ENCODE measurements around the gene USP49.

The USP49 gene

DNA sequence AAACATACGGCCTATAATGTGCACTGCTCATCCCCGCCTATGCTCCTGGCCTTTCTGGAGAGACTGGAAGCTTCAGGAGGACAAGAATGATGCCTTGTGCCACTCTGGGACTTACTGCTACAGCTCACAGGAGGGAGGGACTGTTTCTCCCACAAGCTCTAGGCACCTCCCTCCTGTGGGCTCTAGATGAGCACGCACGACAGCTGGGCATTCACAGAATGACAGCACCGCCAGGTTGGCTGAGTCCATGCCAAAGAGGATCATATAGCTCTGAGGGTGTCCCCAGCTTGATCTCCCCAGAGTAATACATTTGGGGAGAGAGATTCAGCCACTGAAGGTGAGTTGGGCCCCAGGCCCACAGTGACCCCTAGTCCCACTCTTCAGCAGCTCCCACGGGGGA, 137.9 kb downstream of the USP49 start:
- 98% methylated on average over 6 of the region's 6 CpGs for WGBS (ENCODE audit: insufficient coverage)
- no peak for DNase-seq
- Histone ChIP-seq H3K4me3 (ENCODE audit: control insufficient read depth in 1 of 7, extremely low read depth in 1 of 7, insufficient read depth in 4 of 7, low read depth in 2 of 7, low read length in 6 of 7) (no peak overlapping the region), H3K4me1 (ENCODE audit: control extremely low read depth in 1 of 4, control insufficient read depth in 4 of 4, insufficient read depth in 4 of 4, low read length in 3 of 4) (peaks cover 0 to 6% (median 2%) of the 10 kb centered on the region in 4 experiments), H3K36me3 (ENCODE audit: control insufficient read depth in 4 of 4, insufficient read depth in 4 of 4, low read length in 3 of 4) (no peaks in the 10 kb centered on the region), H3K27ac (ENCODE audit: insufficient read depth in 1 of 2, low read depth in 1 of 2, low read length in 2 of 2, poor library complexity in 1 of 2, severe bottlenecking in 2 of 2) (no peak overlapping the region), H3K9me3 (ENCODE audit: control extremely low read depth in 1 of 5, control insufficient read depth in 4 of 5, insufficient read depth in 2 of 5, low read depth in 1 of 5, low read length in 4 of 5) (no peaks in the 10 kb centered on the region), H3K27me3 (replicated peaks in 2 of 5; ENCODE audit: control insufficient read depth in 4 of 5, insufficient read depth in 5 of 5, low read length in 4 of 5) (peaks cover 0 to 4% (median 0%) of the 10 kb centered on the region in 5 experiments)
- POLR2A ChIA-PET: no interaction called here
- CTCF ChIA-PET: interaction anchor here (1.4 to 3.0 kb wide), 2 partner anchors 14 to 18 kb away, joined by 4 to 11 read pairs; no protein-coding TSS in a partner anchor

GRCh38 chr6:41756354-41756753, 138.8 kb downstream of the USP49 start:
- no peaks in the 10 kb centered on the region for H3K9me3 ChIP-seq (ENCODE audit: control extremely low read depth in 1 of 5, control insufficient read depth in 4 of 5, insufficient read depth in 2 of 5, low read depth in 1 of 5, low read length in 4 of 5)
- POLR2A ChIA-PET: interaction anchor here (0.7 kb wide), 1 partner anchor 166 kb away, joined by 3 read pairs; no protein-coding TSS in a partner anchor
- H3K36me3 ChIP-seq (ENCODE audit: control insufficient read depth in 4 of 4, insufficient read depth in 4 of 4, low read length in 3 of 4): no peaks in the 10 kb centered on the region
- no peak overlapping the region for H3K4me3 ChIP-seq (ENCODE audit: control insufficient read depth in 1 of 7, extremely low read depth in 1 of 7, insufficient read depth in 4 of 7, low read depth in 2 of 7, low read length in 6 of 7)
- CTCF ChIA-PET: interaction anchor here (1.0 to 3.0 kb wide), 4 partner anchors 13 to 51 kb away, joined by 4 to 11 read pairs (median 4); no protein-coding TSS in a partner anchor
- 46% methylated on average over 11 of the region's 13 CpGs for WGBS (ENCODE audit: insufficient coverage)
- DNase-seq: no peak
- peaks cover 0 to 6% (median 2%) of the 10 kb centered on the region in 4 experiments for H3K4me1 ChIP-seq (ENCODE audit: control extremely low read depth in 1 of 4, control insufficient read depth in 4 of 4, insufficient read depth in 4 of 4, low read length in 3 of 4)
- peaks cover 0 to 4% (median 0%) of the 10 kb centered on the region in 5 experiments for H3K27me3 ChIP-seq (replicated peaks in 2 of 5; ENCODE audit: control insufficient read depth in 4 of 5, insufficient read depth in 5 of 5, low read length in 4 of 5)
- no peak overlapping the region for H3K27ac ChIP-seq (ENCODE audit: insufficient read depth in 1 of 2, low read depth in 1 of 2, low read length in 2 of 2, poor library complexity in 1 of 2, severe bottlenecking in 2 of 2)

- ChIA-PET CTCF (interaction anchor here (1.0 to 3.0 kb wide), 4 partner anchors 12 to 50 kb away, joined by 4 to 11 read pairs (median 4); no protein-coding TSS in a partner anchor), POLR2A (interaction anchor here (0.7 kb wide), 1 partner anchor 166 kb away, joined by 3 read pairs; no protein-coding TSS in a partner anchor)
These were observed 139.3 kb downstream of the USP49 start for GRCh38 chr6:41755895-41756294.

DNA sequence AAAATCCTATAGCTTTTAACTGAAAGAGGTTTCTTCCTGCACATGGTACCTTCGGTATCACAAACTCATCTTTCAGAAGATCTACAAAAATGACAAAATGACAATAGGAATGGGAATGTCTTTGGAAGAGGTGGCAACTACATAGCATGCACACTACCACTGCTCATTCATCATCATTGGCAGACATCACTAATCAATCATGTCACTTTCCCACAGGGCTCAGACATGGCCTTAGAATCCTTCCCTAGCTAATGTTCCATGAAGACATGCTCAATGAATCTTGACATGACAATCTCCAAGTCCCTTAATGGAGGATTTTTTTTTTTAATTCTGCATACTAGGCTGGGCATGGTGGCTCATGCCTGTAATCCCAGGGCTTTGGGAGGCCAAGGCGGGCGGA, 144.8 kb downstream of the USP49 start:
- Histone ChIP-seq H3K27me3 (replicated peaks in 2 of 5; ENCODE audit: control insufficient read depth in 4 of 5, insufficient read depth in 5 of 5, low read length in 4 of 5) (peaks cover 0 to 4% (median 0%) of the 10 kb centered on the region in 5 experiments), H3K36me3 (ENCODE audit: control insufficient read depth in 4 of 4, insufficient read depth in 4 of 4, low read length in 3 of 4) (no peaks in the 10 kb centered on the region), H3K27ac (ENCODE audit: insufficient read depth in 1 of 2, low read depth in 1 of 2, low read length in 2 of 2, poor library complexity in 1 of 2, severe bottlenecking in 2 of 2) (no peak overlapping the region), H3K9me3 (ENCODE audit: control extremely low read depth in 1 of 5, control insufficient read depth in 4 of 5, insufficient read depth in 2 of 5, low read depth in 1 of 5, low read length in 4 of 5) (no peaks in the 10 kb centered on the region), H3K4me1 (ENCODE audit: control extremely low read depth in 1 of 4, control insufficient read depth in 4 of 4, insufficient read depth in 4 of 4, low read length in 3 of 4) (no peaks in the 10 kb centered on the region), H3K4me3 (ENCODE audit: control insufficient read depth in 1 of 7, extremely low read depth in 1 of 7, insufficient read depth in 4 of 7, low read depth in 2 of 7, low read length in 6 of 7) (no peak overlapping the region)
- CTCF ChIA-PET: interaction anchor here (0.9 to 2.0 kb wide), 2 partner anchors 9 to 24 kb away, joined by 3 to 9 read pairs; no protein-coding TSS in a partner anchor
- WGBS (ENCODE audit: insufficient coverage): 100% methylated on average over 1 of the region's 3 CpGs
- POLR2A ChIA-PET: no interaction called here
- no peak for DNase-seq

More at GRCh38 chr6:41755895-41756294, 139.3 kb downstream of the USP49 start:
- Histone ChIP-seq H3K27me3 (replicated peaks in 2 of 5; ENCODE audit: control insufficient read depth in 4 of 5, insufficient read depth in 5 of 5, low read length in 4 of 5) (peaks cover 0 to 4% (median 0%) of the 10 kb centered on the region in 5 experiments), H3K4me1 (ENCODE audit: control extremely low read depth in 1 of 4, control insufficient read depth in 4 of 4, insufficient read depth in 4 of 4, low read length in 3 of 4) (peaks cover 0 to 6% (median 2%) of the 10 kb centered on the region in 4 experiments), H3K27ac (ENCODE audit: insufficient read depth in 1 of 2, low read depth in 1 of 2, low read length in 2 of 2, poor library complexity in 1 of 2, severe bottlenecking in 2 of 2) (no peak overlapping the region), H3K9me3 (ENCODE audit: control extremely low read depth in 1 of 5, control insufficient read depth in 4 of 5, insufficient read depth in 2 of 5, low read depth in 1 of 5, low read length in 4 of 5) (no peaks in the 10 kb centered on the region), H3K36me3 (ENCODE audit: control insufficient read depth in 4 of 4, insufficient read depth in 4 of 4, low read length in 3 of 4) (no peaks in the 10 kb centered on the region), H3K4me3 (ENCODE audit: control insufficient read depth in 1 of 7, extremely low read depth in 1 of 7, insufficient read depth in 4 of 7, low read depth in 2 of 7, low read length in 6 of 7) (no peak overlapping the region)
- 94% methylated on average over 3 of the region's 4 CpGs for WGBS (ENCODE audit: insufficient coverage)
- DNase-seq: no peak

DNA sequence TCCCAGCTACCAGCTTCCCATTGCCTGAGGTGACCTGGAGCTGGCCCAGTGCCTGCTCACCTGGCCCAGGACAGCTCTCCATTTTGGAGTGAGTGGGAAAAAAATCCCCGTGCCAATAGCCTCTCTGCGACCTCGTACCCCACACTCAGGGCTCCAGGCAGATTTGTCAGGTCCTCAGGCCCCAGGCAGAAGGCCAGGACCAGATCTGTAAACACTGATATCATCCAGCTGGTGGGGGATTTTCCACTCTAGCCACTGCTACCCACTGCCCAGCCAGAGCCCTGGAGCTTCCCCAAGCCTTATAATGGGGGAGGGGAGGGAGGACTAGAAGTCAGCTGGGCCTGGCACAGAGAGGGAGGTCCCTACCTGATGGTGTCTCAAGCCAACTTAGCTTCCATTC, 146.6 kb downstream of the USP49 start:
- no peak for DNase-seq
- Histone ChIP-seq H3K4me3 (ENCODE audit: control insufficient read depth in 1 of 7, extremely low read depth in 1 of 7, insufficient read depth in 4 of 7, low read depth in 2 of 7, low read length in 6 of 7) (no peak overlapping the region), H3K9me3 (ENCODE audit: control extremely low read depth in 1 of 5, control insufficient read depth in 4 of 5, insufficient read depth in 2 of 5, low read depth in 1 of 5, low read length in 4 of 5) (no peaks in the 10 kb centered on the region), H3K36me3 (ENCODE audit: control insufficient read depth in 4 of 4, insufficient read depth in 4 of 4, low read length in 3 of 4) (no peaks in the 10 kb centered on the region), H3K4me1 (ENCODE audit: control extremely low read depth in 1 of 4, control insufficient read depth in 4 of 4, insufficient read depth in 4 of 4, low read length in 3 of 4) (no peaks in the 10 kb centered on the region), H3K27ac (ENCODE audit: insufficient read depth in 1 of 2, low read depth in 1 of 2, low read length in 2 of 2, poor library complexity in 1 of 2, severe bottlenecking in 2 of 2) (no peak overlapping the region), H3K27me3 (replicated peaks in 2 of 5; ENCODE audit: control insufficient read depth in 4 of 5, insufficient read depth in 5 of 5, low read length in 4 of 5) (no peaks in the 10 kb centered on the region)
- 100% methylated on average over 3 of the region's 3 CpGs for WGBS (ENCODE audit: insufficient coverage)
- POLR2A ChIA-PET: no interaction called here
- CTCF ChIA-PET: interaction anchor here (0.6 to 1.3 kb wide), 5 partner anchors 11 to 44 kb away, joined by 3 read pairs; no protein-coding TSS in a partner anchor

- 97% methylated on average over 6 of the region's 6 CpGs for WGBS (ENCODE audit: insufficient coverage)
- no peak overlapping the region for H3K27ac ChIP-seq (ENCODE audit: insufficient read depth in 1 of 2, low read depth in 1 of 2, low read length in 2 of 2, poor library complexity in 1 of 2, severe bottlenecking in 2 of 2)
- no peak for DNase-seq
- no peaks in the 10 kb centered on the region for H3K27me3 ChIP-seq (replicated peaks in 2 of 5; ENCODE audit: control insufficient read depth in 4 of 5, insufficient read depth in 5 of 5, low read length in 4 of 5)
- no peaks in the 10 kb centered on the region for H3K4me1 ChIP-seq (ENCODE audit: control extremely low read depth in 1 of 4, control insufficient read depth in 4 of 4, insufficient read depth in 4 of 4, low read length in 3 of 4)
- CTCF ChIA-PET: interaction anchor here (0.9 to 1.3 kb wide), 4 partner anchors 11 to 44 kb away, joined by 3 read pairs; no protein-coding TSS in a partner anchor
- H3K9me3 ChIP-seq (ENCODE audit: control extremely low read depth in 1 of 5, control insufficient read depth in 4 of 5, insufficient read depth in 2 of 5, low read depth in 1 of 5, low read length in 4 of 5): no peaks in the 10 kb centered on the region
- H3K36me3 ChIP-seq (ENCODE audit: control insufficient read depth in 4 of 4, insufficient read depth in 4 of 4, low read length in 3 of 4): no peaks in the 10 kb centered on the region
- POLR2A ChIA-PET: no interaction called here
- no peak overlapping the region for H3K4me3 ChIP-seq (ENCODE audit: control insufficient read depth in 1 of 7, extremely low read depth in 1 of 7, insufficient read depth in 4 of 7, low read depth in 2 of 7, low read length in 6 of 7)
These were observed 147.1 kb downstream of the USP49 start for GRCh38 chr6:41748102-41748477.

- ChIA-PET POLR2A (no interaction called here), CTCF (interaction anchor here (0.9 kb wide), 3 partner anchors 12 to 41 kb away, joined by 3 read pairs; no protein-coding TSS in a partner anchor)
- no peak within 1 kb of the TSS for H3K4me3 ChIP-seq (ENCODE audit: control insufficient read depth in 1 of 7, extremely low read depth in 1 of 7, insufficient read depth in 4 of 7, low read depth in 2 of 7, low read length in 6 of 7)
- H3K4me1 ChIP-seq (ENCODE audit: control extremely low read depth in 1 of 4, control insufficient read depth in 4 of 4, insufficient read depth in 4 of 4, low read length in 3 of 4): no peaks in the 10 kb centered on the region
- H3K9me3 ChIP-seq (ENCODE audit: control extremely low read depth in 1 of 5, control insufficient read depth in 4 of 5, insufficient read depth in 2 of 5, low read depth in 1 of 5, low read length in 4 of 5): no peaks in the 10 kb centered on the region
- no peak within 1 kb of the TSS for H3K27ac ChIP-seq (ENCODE audit: insufficient read depth in 1 of 2, low read depth in 1 of 2, low read length in 2 of 2, poor library complexity in 1 of 2, severe bottlenecking in 2 of 2)
- H3K36me3 ChIP-seq (ENCODE audit: control insufficient read depth in 4 of 4, insufficient read depth in 4 of 4, low read length in 3 of 4): no peaks in the 10 kb centered on the region
- 96% methylated on average over 14 of the region's 15 CpGs for WGBS (ENCODE audit: insufficient coverage)
- H3K27me3 ChIP-seq (replicated peaks in 2 of 5; ENCODE audit: control insufficient read depth in 4 of 5, insufficient read depth in 5 of 5, low read length in 4 of 5): no peaks in the 10 kb centered on the region
- DNase-seq: no peak
These were observed 147.7 kb downstream of the USP49 start, which contains the start of gene PGC for GRCh38 chr6:41747256-41748101. TSS of gene PGC (minus strand) at chr6:41747397. CDS start at chr6:41747334, 63 bp downstream.

All from common myeloid progenitor, CD34-positive (primary cell).